Stimulated activated CD8-positive, alpha-beta memory T cell treated with anti-CD3 and anti-CD28 coated beads, Interleukin-7, amount 100 ng/mL, for 1 hour (primary cell): Measurements from ENCODE around the gene ADAMTS14.
"Not testable (repeated sequence)": the region's sequence is repeated elsewhere in the genome, so short reads cannot be mapped to it uniquely, and the experiment has no call there.

Experiments
- DNase-seq, 2 donors: peaks; one replicate each; pipeline ENCODE4 v3.0.0-alpha.2; 2020; ENCODE audit warnings: low read depth in 2 of 2

ADAMTS14 gene

GRCh38 chr10:70752571-70752970, 80.3 kb downstream of the ADAMTS14 start:
- DNase-seq: no peak

DNA sequence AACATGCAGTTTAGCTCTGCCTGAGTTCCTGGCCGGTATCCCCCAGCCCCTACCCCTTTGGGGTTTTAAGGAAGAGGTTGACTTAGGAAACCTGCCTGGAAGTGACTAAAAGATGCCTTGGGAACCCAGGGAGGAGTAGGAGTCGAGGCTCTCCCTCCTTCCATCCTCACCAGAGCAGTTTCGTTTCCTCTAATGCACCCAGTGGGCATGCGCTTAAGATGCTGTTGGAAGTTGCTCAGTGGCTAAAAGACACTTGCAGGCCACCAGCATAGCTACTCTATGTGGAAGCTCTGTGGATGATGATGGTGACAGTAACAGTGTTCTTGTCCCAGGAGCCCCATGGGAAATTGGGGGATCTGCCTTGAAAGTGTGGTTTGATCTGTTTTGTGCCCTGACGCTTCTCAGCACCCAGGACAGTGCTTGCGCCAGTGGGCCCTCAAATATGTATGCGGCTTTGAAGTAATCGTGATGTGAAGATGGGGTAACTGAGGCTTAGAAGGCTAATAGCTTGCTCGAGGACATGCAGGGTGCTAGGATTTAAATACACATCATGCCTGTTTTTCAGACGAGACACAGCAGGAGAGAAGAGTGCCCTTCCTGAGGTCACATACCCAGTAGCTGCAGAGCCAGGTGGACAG, 80.8 kb downstream of the ADAMTS14 start:
- DNase-seq: no peak

DNA sequence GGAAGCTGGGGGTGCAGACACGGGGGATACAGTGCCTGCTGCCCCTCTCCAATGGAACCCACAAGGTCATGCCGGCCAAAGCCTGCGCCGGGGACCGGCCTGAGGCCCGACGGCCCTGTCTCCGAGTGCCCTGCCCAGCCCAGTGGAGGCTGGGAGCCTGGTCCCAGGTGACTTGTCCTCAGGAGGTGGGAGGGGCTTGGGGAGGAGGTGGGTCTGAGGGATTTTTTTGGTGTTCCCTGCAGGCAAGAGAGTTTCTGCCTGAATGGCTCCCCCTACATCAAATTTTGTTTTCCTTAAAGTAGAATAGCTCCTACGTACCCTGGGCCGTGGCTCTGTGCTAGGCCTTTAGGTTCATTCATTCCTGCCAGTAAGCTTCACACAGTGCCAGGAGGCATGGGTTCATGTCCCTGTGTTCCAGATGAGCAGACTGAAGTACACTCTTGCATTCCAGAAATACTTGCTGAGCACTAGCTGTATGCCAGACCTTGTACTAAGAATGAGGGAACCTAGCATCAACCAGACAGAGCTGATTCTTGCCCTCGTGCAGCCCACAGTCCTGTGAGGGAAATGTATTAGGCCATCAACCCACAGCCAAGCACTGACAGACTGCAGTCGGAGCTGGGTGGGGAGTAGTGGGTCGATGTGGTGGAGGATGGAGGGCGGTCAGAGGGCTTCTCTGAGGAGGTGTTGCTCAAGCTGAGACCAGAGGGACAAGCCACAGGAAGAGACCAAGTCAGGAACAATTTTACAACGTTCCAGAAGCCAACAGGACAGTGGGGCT, 81.7 kb downstream of the ADAMTS14 start:
- DNase-seq: no peak

DNA sequence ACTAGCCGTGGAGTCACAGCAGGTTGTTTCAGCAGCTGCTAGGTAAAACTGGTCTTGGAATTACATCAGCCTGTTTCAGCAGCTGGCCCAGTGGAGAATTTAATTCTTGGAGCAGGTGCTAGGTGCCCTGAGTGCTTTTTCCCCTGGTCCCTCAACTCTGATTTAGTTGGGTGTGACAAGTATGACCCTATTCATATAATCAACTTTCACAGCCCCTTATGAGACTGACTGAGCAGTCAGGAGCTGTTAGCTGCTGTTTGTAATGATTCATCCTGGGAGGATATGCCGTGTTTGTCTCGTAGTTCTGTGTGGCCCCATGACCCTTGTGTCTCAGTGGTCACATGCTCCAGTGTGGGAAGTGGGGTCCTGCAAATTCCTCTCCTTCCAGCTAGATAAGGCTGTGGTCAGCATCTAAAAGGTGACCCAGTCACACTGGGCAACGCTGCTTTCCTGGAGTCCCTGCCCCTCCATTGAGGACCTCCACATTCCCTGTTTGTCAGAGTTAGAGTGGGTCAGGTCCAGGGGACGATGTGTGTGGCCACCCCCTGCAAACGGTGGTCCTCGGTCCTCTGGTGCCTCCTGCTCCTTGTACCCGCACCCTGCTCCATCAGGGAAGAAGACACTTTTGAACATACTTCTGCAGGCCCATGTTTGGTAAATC, 84.5 kb downstream of the ADAMTS14 start:
- DNase-seq: no peak

DNA sequence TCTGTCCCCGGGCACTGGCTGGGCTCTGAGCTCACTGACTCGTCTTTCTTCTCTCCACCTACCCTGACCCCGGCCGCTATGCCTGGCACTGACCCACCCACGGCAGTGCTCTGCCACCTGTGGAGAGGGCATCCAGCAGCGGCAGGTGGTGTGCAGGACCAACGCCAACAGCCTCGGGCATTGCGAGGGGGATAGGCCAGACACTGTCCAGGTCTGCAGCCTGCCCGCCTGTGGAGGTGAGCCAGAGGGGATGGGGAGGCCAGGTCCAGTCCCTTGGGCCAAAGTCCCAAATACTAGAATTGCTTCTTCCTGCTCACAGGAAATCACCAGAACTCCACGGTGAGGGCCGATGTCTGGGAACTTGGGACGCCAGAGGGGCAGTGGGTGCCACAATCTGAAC, 85.5 kb downstream of the ADAMTS14 start:
- DNase-seq: no peak

DNA sequence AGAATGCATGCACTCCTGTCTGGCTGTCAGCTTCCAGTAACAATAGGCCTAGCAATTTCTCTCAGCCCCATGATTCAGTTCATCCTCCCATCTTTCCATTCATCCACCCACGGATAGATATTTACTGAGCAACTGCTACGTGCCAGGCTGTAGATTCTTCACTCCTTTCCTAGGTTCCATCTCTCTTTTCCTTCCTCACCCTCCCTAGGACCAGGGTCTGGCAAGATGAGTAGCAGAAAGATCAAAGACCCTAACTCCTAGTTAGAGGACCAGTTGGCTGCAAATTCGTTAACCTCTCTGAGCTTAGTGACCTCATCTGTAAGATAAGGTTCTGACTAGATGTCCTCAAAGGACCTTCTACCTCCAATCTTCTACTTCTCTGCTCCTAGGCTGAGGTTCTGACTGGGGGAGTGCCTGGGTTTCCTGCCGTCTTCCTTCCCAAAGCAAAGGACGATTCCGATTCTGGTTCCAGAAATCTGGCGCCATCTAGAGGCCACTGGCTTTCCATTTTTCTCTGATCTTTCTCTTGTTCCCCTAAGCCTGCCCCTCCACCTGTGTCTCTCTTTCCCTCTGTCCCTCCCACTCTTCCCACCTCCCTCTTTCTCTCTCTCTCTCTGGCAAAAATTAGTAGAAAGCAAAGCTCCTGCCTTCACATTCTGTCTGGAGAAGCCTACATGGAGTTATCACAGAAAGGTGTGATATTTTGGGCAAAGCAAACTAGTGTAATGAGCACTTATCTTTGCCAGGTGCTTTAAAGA, 86.6 kb downstream of the ADAMTS14 start:
- DNase-seq: peak; percentile 42 to 54

DNA sequence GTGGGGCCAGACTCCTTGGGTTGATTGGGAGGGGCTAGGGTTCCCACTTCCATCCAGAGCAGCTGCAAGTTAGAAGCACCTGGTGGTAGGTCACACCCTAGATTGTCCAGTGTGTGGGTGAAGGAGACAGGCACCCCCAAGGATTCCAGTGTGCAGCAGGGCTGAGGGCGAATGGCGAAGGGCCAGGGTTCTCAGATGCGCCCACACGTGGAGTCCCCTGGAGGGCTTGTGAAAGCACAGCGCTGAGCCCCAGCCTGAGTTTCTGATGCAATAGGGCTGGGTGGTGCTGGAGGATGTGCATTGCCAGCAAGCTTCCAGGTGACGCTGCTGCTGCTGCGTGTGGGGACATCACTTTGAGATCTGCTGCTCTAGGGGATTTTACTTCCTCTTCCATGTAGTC, 87.5 kb downstream of the ADAMTS14 start:
- no peak for DNase-seq

- no peak for DNase-seq
These were observed 88.0 kb downstream of the ADAMTS14 start for GRCh38 chr10:70760271-70760787.

GRCh38 chr10:70761031-70761601, 88.8 kb downstream of the ADAMTS14 start:
- DNase-seq: no peak

DNA sequence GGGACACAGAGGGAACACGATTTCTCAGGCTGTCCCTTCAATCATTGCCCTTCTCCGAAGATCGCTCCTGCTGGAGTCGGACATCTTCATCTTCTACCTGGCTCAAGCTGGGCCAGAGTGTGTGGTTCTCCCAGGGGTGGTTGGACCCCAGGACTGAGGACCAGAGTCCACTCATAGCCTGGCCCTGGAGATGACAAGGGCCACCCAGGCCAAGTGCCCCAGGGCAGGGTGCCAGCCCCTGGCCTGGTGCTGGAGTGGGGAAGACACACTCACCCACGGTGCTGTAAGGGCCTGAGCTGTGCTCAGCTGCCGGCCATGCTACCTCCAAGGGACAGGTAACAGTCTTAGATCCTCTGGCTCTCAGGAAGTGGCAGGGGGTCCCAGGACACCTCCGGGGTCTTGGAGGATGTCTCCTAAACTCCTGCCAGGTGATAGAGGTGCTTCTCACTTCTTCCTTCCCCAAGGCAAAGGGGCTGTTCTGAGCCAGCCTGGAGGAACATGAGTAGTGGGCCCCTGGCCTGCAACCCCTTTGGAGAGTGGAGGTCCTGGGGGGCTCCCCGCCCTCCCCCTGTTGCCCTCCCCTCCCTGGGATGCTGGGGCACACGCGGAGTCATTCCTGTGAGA, 89.5 kb downstream of the ADAMTS14 start:
- no peak for DNase-seq

- no peak for DNase-seq
These were observed 90.3 kb downstream of the ADAMTS14 start for GRCh38 chr10:70762441-70763175.

GRCh38 chr10:70763567-70763966, 91.3 kb downstream of the ADAMTS14 start:
- DNase-seq: no peak

GRCh38 chr10:70765794-70766594, 93.7 kb downstream of the ADAMTS14 start:
- DNase-seq: no peak

- not testable (repeated sequence) for DNase-seq
These were observed 95.8 kb downstream of the ADAMTS14 start for GRCh38 chr10:70768026-70768685.

GRCh38 chr10:70769121-70769520, 96.8 kb downstream of the ADAMTS14 start:
- no peak for DNase-seq

DNA sequence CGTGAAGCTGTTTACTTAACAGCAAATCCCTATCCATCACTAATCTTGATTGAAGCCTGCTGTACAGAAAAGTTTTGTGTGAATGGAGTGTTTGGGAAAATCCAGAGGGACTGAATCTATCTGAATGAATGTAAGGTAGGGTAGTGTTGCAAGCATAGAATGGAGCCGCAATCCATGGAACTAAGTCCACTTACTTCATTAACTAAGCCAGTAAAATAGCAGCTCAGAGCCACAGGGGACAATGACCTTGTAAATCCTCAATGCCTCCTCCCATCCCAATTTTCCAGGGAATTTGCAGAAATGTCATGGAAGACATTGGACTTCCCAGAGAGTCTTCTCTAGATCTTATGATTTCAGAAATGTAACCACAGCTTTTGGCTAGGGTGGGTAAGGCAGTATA, 97.7 kb downstream of the ADAMTS14 start:
- no peak for DNase-seq

- not testable (repeated sequence) for DNase-seq
These were observed 98.2 kb downstream of the ADAMTS14 start for GRCh38 chr10:70770516-70770915.

GRCh38 chr10:70771311-70772194, 99.2 kb downstream of the ADAMTS14 start:
- no peak for DNase-seq
